Measurements from ENCODE around the gene PRR14L.
"Not testable (repeated sequence)": the region's sequence is repeated elsewhere in the genome, so short reads cannot be mapped to it uniquely, and the experiment has no call there.

Gene PRR14L

GRCh38 chr22:31662668-31663037, 87.3 kb downstream of the PRR14L start:
- H3K4me3 Mint-ChIP-seq: peak overlapping the region; percentile 98 to 99 (median 99)

DNA sequence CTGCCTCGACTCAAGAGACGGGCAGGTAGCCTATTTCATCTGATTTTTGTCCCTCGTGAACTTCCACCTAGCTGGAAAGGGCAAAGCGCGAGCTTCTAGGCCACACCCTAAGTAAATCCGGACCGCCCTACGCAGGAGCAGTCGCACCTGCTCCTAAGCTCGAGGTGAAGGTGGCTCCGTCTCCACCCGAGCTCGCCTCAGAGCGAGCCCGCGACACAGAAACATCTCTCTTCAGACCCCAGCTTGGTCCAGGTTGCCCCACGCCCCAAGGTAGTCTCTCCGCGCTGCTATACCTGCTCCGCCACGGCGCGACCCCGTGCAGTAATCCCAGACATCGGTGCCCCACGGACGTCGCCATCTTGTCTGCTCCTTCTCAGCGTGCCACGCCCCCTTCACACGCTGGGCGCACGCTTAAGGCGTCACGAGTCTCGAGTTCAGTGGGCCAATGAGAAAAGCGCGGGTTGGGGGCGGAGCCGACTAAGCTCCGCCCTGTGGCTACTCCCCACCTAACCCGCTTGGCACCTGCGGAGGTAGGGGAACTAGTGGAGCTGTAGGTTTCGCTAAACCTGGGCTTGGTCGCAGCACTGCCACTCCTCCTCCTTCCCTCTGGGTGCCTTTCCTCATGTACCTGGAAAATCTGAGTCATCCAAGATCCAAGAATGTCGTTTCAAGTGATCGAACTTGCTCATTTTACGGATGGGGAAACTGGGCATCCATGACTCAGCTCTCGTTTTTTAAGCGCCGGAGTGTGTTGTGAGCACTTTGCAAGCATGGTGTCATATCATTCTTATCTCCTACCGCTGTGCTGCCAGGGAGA, 87.9 kb downstream of the PRR14L start, which contains the start of gene PISD:
Gene PISD (minus strand): TSS at position 365 of the 817 bp plus-strand sequence. CDS start 7 bp downstream, at position 358.
- TF ChIP-seq, protein P1, sequence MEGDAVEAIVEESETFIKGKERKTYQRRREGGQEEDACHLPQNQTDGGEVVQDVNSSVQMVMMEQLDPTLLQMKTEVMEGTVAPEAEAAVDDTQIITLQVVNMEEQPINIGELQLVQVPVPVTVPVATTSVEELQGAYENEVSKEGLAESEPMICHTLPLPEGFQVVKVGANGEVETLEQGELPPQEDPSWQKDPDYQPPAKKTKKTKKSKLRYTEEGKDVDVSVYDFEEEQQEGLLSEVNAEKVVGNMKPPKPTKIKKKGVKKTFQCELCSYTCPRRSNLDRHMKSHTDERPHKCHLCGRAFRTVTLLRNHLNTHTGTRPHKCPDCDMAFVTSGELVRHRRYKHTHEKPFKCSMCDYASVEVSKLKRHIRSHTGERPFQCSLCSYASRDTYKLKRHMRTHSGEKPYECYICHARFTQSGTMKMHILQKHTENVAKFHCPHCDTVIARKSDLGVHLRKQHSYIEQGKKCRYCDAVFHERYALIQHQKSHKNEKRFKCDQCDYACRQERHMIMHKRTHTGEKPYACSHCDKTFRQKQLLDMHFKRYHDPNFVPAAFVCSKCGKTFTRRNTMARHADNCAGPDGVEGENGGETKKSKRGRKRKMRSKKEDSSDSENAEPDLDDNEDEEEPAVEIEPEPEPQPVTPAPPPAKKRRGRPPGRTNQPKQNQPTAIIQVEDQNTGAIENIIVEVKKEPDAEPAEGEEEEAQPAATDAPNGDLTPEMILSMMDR (IDR thresholded peaks at IDR 0.05; ENCODE audit: unreplicated experiment in 3 of 3): no peak
- Mint-ChIP-seq H3K9me3 (no peaks in the 10 kb centered on the region), H3K4me1 (peaks cover 18% of the 10 kb centered on the region), H3K36me3 (ENCODE audit: low read depth) (no peaks in the 10 kb centered on the region), H3K27me3 (ENCODE audit: low read depth) (no peaks in the 10 kb centered on the region), H3K4me3 (peak within 1 kb of the TSS; percentile 98 to 99 (median 99)), H3K27ac (peak within 1 kb of the TSS; percentile 89 to 98 (median 94))

More at GRCh38 chr22:31662668-31663037, 87.3 kb downstream of the PRR14L start:
- Mint-ChIP-seq H3K36me3 (ENCODE audit: low read depth) (no peaks in the 10 kb centered on the region), H3K27ac (peak overlapping the region; percentile 89 to 98 (median 94)), H3K4me1 (peaks cover 18% of the 10 kb centered on the region), H3K27me3 (ENCODE audit: low read depth) (no peaks in the 10 kb centered on the region), H3K9me3 (no peaks in the 10 kb centered on the region)
- TF ChIP-seq, protein P1 (IDR thresholded peaks at IDR 0.05; ENCODE audit: unreplicated experiment in 3 of 3): no peak

DNA sequence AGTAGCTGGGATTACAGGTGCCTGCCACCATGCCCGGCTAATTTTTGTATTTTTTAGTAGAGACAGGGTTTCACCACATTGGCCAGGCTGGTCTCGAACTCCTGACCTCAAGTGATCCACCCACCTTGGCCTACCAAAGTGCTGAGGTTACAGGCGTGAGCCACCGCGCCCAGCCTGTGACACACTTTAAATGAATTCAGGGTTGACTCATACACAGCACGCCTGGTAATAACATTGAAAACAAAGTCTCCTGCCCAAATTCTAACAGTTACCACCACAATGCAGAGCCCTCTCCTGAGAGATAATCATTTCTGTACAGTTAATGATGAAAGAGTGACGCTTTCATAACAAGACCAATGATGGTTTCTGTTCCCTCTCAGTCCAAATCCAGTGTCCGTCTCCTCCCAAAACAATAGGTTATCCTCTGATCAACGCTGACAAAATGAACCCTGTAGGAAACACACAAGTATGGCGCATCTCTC, 89.0 kb downstream of the PRR14L start:
- H3K9me3 Mint-ChIP-seq; H3K27me3 Mint-ChIP-seq (ENCODE audit: low read depth); H3K36me3 Mint-ChIP-seq (ENCODE audit: low read depth): not testable (repeated sequence)
- peak overlapping the region; percentile 98 to 99 (median 99) for H3K4me3 Mint-ChIP-seq
- peaks cover 18% of the 10 kb centered on the region for H3K4me1 Mint-ChIP-seq
- peak overlapping the region; percentile 89 to 98 (median 94) for H3K27ac Mint-ChIP-seq

GRCh38 chr22:31659246-31659645, 90.7 kb downstream of the PRR14L start:
- TF ChIP-seq, protein P1 (IDR thresholded peaks at IDR 0.05; ENCODE audit: unreplicated experiment in 3 of 3): no peak
- H3K27me3 Mint-ChIP-seq (ENCODE audit: low read depth): no peaks in the 10 kb centered on the region

DNA sequence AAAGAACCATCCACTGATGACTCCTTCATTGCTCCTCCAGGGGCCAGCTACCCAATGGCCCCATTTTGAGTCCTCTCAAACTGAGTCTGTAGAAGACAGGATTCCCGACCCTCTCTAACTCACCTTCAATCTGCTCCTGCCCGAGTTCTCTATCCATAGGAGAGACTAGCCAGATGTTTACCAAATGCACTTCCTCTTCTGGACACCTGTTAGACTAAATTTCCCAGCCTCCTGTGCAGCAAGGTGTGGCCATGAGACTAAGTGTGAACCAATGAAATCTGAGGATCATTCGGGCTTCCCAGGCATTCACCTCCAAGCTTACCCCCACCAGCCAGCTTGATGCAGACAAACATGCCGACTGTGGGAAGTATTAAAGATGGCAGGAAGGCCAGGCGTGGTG, 95.5 kb downstream of the PRR14L start:
- Mint-ChIP-seq H3K9me3 (no peaks in the 10 kb centered on the region), H3K27ac (no peak overlapping the region), H3K36me3 (ENCODE audit: low read depth) (peaks cover 7% of the 10 kb centered on the region), H3K27me3 (ENCODE audit: low read depth) (no peaks in the 10 kb centered on the region), H3K4me3 (no peak overlapping the region), H3K4me1 (no peaks in the 10 kb centered on the region)
- TF ChIP-seq, protein P1 (IDR thresholded peaks at IDR 0.05; ENCODE audit: unreplicated experiment in 3 of 3): no peak

More at GRCh38 chr22:31659246-31659645, 90.7 kb downstream of the PRR14L start:
- H3K4me1 Mint-ChIP-seq: peaks cover 18% of the 10 kb centered on the region
- H3K27ac Mint-ChIP-seq: no peak overlapping the region
- peak overlapping the region in 2 of 3 experiments; percentile 53 to 63 for H3K4me3 Mint-ChIP-seq
- no peaks in the 10 kb centered on the region for H3K9me3 Mint-ChIP-seq
- H3K36me3 Mint-ChIP-seq (ENCODE audit: low read depth): peaks cover 4% of the 10 kb centered on the region

- H3K27ac Mint-ChIP-seq: peak overlapping the region in 1 of 3 experiments; percentile 65
- H3K9me3 Mint-ChIP-seq: no peaks in the 10 kb centered on the region
- TF ChIP-seq, protein P1 (IDR thresholded peaks at IDR 0.05; ENCODE audit: unreplicated experiment in 3 of 3): no peak
- H3K4me1 Mint-ChIP-seq: no peaks in the 10 kb centered on the region
- no peak overlapping the region for H3K4me3 Mint-ChIP-seq
- H3K36me3 Mint-ChIP-seq (ENCODE audit: low read depth): peaks cover 11% of the 10 kb centered on the region
- no peaks in the 10 kb centered on the region for H3K27me3 Mint-ChIP-seq (ENCODE audit: low read depth)
Observed at GRCh38 chr22:31653944-31654343, 96.0 kb downstream of the PRR14L start.

Data from nephron (organoid).